ENCODE results near the gene AGTR1.
"Not testable (repeated sequence)": the region's sequence is repeated elsewhere in the genome, so short reads cannot be mapped to it uniquely, and the experiment has no call there.

AGTR1 gene

DNA sequence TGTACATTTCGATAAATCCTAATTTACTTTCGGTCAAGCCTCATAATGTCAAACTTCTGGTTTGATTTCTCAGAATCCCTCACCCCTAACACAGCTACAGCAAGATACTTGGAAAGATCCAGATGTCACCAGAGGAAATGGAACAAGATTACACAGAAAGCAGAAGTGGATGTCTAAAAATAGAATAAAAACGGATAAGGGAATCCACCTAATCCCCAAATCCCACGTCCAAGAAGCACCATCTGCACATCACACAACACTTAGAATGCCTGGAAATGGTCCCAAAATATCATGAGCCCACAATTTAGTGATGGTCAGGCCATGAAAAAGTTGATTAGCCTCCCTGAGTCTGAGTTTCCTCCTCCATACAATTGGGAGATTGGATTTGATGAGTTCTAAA is 61.7 kb downstream of the AGTR1 start:
- no peak for DNase-seq

- no peak for DNase-seq
Measured at GRCh38 chr3:148763156-148763680, 65.5 kb downstream of the AGTR1 start.

DNA sequence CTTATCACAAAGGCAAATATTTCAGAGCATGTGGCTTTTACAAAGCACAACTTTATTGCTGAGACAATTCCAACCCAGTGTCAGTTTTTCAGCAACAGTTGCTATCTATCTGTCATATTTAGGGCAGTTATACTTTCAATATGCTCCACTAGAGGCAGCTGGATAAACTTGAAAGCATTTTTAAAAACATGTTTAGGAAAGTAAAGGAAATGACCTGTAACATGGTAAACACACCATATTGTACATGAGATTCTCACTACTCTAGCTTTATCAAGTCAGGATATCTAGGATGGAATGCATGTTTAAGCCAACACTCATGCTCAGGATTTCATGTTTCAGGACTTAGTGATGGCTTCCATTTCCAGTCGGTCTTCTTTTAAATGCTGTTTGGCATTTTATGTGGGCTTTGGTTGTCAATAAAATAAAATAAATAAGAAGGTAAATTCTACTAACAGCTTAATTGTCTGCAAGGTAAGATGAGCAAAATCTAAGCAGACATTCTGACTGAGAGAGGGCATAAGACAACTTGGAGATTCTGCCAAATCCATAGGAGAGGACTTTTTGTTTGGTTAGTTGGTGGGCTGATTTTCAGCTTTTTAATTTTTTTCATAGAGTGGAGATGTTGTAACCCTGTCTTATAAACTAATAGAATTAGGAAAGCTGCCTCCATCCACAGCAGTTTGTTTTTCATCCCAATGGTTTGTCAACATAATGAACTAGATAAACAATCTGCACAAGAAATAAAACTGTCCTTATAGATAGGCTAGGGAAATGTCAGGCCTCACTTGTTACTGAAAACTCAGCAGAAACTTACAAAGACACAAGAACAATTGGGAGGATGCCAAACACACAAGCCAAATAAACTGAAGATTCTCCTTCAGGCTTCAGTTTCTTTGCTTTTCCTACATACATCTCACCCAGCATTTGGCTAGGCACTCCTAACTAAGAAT is 66.6 kb downstream of the AGTR1 start:
- no peak for DNase-seq

DNA sequence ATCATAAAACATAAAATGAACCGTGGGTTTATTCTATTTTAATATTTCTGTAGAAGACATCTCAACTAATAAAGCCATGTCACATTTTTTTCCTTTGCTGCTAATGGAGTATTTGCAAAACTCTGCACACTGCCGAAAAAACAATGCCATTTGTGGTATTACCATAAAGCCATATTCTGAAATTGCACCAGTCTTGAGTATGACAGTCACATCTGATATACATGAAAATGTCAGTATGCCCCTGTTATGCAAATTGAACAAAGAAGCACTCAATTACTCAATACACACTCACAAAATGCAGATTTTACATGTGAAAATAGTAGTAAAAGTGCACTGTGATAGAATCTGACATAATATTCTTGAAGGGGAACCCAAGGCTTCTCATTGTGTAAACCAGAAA is 74.7 kb downstream of the AGTR1 start:
- DNase-seq = no peak

- no peak for DNase-seq
Measured at GRCh38 chr3:148772835-148773234, 75.1 kb downstream of the AGTR1 start.

- DNase-seq = no peak
Measured at GRCh38 chr3:148773805-148774204, 76.1 kb downstream of the AGTR1 start.

DNA sequence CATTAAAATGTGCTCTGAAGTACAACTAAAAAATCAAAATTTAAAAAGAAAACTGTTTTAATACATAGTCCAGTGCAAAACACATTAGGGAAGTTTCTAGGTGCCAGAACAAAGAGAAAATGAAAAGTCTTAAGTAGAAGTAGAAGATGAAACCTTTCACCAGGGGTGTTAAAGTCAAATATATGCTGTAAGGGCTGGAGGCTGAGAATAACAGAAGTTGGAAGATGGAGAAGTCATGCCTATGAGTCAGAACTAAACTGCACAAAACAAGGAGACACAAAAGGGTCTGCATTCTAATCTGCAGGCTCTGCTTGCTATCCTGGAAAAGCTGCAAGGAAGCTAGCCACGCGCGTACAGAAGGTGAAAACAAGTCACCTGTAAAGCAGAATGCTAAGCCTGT is 81.2 kb downstream of the AGTR1 start:
- no peak for DNase-seq

DNA sequence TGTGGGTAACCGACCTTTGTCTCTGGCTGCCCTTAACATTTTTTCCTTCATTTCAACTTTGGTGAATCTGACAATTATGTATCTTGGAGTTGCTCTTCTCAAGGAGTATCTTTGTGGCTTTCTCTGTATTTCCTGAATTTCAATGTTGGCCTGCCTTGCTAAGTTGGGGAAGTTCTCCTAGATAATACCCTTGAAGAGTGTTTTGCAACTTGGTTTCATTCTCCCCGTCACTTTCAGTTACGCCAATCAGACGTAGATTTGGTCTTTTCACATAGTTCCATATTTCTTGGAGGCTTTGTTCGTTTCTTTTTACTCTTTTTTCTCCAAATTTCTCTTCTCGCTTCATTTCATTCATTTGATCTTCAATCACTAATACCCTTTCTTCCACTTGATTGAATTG is 87.3 kb downstream of the AGTR1 start:
- DNase-seq = not testable (repeated sequence)

GRCh38 chr3:148786159-148786558 is 88.5 kb downstream of the AGTR1 start:
- DNase-seq = not testable (repeated sequence)

GRCh38 chr3:148789146-148789545 is 91.4 kb downstream of the AGTR1 start:
- no peak for DNase-seq

DNA sequence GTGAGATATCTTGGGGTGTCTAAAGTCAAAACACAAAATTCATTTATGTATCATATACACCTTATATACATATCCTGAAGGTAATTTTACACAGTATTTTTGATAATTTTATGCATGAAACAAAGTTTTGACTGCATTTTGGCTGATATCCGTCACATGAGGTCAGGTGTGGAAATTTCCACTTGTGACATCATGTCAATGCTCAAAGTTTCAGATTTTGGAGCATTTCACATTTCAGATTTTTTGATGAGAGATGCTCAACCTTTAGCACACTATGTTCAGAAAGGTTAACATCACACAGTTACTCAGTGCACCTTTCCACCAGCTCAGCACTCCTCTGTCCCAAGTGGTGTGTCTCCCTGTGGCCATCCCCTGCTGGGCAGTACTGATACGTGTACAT is 92.2 kb downstream of the AGTR1 start:
- DNase-seq = no peak

DNA sequence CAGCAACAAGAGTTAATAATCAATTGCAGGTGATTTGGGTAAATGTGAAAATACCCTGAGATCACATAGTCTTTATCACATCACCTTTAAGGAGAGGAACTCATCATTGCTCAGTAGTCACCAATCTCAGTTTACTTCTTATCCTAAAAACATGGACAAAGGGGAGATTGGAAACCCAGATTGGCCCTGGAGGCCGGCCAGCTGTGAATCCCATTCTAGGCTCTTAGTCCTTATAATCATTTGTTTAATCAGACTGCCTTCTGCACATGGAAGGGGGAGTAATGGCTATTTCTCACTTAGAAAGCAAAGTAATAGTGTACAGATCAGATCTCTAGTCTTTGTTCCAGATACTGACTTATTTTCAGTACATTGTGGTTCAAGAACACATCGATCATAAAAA is 92.7 kb downstream of the AGTR1 start:
- DNase-seq = no peak

- no peak for DNase-seq
Measured at GRCh38 chr3:148790851-148791735, 93.4 kb downstream of the AGTR1 start.

DNA sequence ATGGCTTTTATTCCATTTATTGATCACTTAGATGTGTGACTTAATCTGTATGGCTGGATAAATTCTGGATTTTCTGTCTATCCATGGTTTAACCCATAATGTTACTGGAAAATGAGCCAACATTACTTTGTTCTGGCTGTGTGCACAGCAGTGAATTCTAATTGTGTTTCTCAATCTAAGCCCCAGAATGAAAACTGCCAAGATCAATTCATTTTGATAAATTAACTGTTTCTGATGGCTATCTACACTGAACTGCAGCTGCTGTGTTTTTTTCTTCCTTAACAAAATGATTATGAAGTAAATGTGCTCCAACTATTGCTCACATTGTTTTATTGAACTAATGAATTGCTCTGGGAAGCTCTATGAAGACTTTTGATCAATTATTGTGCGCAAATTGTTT is 94.2 kb downstream of the AGTR1 start:
- no peak for DNase-seq

GRCh38 chr3:148792516-148792915 is 94.8 kb downstream of the AGTR1 start:
- no peak for DNase-seq
